NCI-H226 (cell line): ENCODE data around the gene AP3B1.
A peak's percentile ranks its signal among the peaks of the same experiment; 100 is the strongest.
"Not testable (repeated sequence)": the region's sequence is repeated elsewhere in the genome, so short reads cannot be mapped to it uniquely, and the experiment has no call there.

Experiments
- DNase-seq: peaks from one replicate; pipeline ENCODE4 v3.0.0-alpha.2; 2015

Gene AP3B1

GRCh38 chr5:78237911-78238310 is 56.6 kb downstream of the AP3B1 start:
- DNase-seq = no peak

GRCh38 chr5:78236046-78236445 is 58.5 kb downstream of the AP3B1 start:
- DNase-seq = no peak

DNA sequence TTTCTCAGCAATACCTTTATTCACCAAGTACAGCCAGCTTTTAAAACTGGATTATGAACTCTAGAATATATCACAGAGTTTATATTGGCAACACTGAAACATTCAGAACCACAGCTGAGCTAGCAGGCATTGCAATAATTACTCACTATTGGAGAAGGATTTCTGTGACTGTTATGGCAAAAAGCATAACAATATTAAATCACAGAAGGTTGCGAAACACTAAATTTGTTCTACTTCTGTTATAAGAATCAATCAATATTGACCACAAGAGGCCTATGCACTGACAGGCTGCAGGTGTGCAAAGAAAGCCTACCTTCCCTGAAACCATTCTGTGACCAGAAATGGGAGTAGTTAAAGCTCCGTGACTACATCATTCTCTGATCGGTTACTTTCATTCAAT is 59.2 kb downstream of the AP3B1 start:
- no peak for DNase-seq

- DNase-seq = no peak
Measured at GRCh38 chr5:78234804-78235203, 59.7 kb downstream of the AP3B1 start.

DNA sequence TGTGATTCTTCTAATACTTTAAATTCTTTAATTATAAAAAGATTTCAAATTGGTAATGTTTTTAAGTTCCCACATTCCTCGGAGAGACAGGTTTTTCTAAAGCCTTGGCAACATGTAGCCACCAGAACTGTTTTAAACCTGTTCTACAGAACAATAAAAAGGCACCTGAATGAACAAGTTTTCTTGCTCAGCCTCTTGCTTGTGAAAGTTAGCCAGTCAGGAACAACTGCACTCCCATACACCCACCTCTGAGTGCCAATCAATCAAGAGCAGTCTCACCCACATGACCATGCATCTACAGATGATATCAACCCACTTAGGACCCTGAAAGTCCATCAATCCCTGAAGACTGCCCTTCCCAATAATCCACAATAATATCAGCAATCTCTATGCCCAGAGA is 62.3 kb downstream of the AP3B1 start:
- DNase-seq = no peak

DNA sequence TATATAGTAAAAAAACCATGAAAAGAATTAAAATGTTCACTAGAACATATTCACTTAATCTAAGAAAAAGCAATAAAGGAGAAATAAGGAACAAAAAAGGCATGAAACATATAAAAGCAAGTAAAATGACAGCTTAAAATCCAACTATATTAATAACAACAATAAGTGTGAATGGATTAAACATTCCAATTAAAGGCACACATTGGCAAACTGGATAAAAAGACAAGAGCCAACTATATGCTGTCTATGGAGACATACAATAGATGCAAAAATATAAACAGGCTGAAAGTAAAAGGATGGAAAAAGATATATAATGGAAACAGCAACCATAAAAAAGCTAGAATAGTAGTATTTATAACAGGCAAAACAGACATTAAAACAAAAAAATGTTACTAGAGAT is 70.1 kb downstream of the AP3B1 start:
- no peak for DNase-seq

DNA sequence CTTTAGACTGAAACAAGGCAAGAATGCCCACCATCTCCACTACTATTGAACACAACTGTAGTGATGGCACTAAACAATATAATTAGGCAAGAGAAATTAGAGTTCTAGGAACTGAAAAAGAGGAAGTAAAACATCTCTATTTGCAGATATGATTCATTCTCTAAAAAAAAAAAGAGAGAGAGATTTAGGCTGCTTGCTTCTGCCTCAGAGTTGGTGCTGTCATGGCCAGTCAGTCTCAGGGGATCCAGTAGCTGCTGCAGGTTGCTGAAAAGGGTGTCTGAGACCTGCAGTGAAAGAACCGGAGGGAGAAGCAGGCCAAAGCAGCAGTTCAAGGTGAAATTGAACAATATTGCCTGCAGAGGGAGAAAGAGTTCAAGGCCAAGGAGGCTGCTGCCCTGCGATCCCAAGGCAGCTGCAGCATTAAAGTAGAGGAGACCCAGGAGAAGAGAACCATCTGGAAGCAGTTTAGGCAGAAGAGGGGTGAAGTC is 72.5 kb downstream of the AP3B1 start:
- no peak for DNase-seq

DNA sequence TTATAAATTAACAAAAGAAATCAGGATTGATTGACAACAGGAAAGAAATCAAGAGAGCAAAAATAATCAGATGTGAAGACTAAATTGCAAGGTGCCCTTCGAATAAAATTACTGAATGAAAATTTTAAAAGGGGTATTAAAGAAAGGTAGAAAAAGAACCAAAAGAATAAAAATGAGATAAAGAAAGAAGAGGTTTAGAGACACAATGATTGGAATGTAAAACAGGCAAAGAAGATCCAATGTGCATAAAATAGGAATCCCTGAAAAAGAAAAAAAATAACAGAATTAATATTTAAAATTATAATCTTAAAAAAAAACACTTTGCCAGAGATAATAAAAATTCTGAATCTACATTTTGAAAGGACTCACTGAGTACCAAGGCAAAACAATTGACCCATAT is 73.0 kb downstream of the AP3B1 start:
- DNase-seq = no peak

GRCh38 chr5:78215972-78216371 is 78.5 kb downstream of the AP3B1 start:
- no peak for DNase-seq

DNA sequence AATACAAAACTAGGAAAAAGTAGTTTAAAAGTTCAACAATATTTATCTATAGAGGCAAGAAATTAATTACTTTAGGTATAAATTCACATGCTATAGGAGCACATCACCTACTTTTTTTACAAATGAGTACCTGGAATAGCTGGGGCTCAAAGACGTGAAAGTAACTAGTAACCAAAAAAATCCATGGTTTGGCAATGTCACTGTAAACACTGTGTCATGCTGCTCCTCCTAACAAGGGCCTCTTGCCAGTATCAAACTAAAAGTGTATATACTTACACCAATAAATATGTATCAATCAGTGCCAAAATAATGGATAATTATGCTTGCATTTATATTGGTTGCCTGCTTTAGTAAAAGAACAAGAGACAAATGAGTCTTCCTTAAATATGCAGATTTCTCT is 78.9 kb downstream of the AP3B1 start:
- no peak for DNase-seq

DNA sequence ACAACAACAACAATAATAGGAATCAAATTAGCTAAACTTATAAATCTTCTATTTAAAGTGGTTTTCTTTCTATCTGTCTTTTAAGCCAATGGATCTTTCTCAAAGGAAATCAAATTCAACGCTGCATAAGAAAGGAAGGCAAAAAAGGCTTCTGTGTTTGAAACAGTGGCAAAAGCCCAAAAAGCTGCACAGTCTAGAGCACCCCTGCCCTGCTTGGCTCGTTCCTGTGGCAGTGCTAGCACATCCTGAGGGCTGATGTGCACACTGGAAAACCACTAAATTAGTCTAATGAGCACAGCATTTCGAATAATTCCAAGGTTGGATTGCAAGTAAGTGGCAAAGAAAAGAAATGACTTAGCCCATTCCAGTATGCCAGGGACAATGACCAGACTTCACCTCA is 80.7 kb downstream of the AP3B1 start:
- DNase-seq = no peak

DNA sequence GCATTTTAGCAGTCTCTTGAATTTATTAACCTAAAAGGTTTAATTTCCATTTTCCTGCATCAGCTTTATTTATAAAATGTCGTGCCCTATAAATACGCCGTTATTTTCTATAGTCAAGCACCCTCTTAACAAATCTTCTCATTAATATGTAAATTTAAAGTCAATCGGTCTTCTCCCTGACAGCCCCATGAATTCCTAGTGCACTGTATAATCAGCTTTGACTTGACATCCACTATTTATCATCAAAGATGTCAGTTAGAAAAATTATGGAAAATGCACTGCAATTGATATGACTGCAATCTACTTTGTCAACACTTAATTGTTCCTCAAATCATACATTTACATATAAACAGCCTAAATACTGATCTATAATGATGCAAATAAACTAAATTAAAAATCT is 83.4 kb downstream of the AP3B1 start:
- no peak for DNase-seq

DNA sequence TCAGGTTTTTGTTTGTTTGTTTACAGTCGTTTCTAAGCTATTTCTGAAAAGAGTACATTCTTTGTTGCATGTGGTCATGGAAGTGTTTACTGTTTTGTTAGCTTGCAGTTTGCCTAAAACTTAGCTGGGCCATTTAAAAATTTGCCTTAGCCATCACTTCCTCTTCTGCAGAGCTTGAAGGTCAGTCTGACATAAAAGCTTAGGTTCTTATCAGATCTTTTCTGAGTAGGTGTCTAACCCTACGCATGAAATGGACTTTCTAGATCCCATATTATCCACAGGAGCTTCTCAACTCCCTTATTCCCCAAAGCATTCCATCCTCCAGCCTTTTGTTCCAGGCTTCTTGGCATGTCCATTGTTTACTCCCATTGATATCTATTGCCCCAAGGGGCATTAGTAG is 90.3 kb downstream of the AP3B1 start:
- no peak for DNase-seq

DNA sequence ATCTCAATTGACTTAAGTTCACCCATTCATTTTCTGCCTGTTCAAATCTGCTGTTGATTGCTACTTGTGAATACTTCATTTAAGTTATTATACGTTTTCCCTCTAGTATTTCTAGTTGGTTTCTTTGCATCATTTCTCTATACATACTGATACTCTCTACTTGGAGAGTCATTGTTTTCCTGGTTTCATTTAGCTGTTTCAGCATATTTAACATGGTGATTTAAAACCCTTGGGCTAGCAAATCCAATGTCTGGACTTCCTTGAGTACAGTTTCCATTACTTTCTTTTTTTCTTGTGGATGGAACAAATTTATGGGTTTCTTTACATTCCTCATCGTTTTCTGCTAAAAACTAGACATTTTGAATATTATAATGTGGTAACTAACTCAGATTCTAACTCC is 90.7 kb downstream of the AP3B1 start:
- DNase-seq = no peak

DNA sequence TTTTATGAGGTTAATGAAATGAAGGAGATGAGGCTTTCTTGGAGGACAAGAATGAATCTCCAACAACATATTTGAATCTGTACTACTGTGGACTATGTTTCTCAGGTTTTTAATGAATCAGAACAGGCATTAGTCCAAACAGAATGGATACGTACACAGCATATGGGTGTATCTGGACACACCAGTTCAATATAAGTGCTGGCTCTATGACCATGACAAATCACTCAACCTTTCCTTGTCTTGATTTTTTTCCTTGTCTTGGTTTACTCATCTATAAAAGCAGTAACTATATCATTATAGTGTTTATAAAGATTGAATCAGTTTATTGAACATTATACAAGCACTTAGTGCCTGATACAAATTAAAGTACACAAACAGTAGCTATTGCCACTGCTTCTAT is 104.1 kb downstream of the AP3B1 start:
- no peak for DNase-seq

GRCh38 chr5:78188681-78189080 is 105.8 kb downstream of the AP3B1 start:
- DNase-seq = not testable (repeated sequence)

DNA sequence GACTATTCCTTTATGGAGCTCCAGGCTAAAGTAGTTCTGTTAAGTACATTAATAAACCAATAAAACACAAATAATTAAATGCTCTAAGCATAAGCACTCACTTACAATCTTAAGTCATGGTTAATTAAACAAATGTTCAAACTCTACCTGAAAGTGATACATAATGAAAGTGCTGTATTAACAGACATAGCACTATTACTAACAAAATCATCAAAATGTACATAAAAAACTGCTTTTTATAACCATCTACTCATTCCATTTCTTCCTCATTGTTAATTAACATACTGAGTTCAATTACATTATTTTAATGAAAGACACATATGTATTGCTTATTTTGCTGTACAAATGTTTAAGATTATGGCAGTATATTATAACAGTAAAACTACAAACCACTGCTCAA is 107.3 kb downstream of the AP3B1 start:
- no peak for DNase-seq

DNA sequence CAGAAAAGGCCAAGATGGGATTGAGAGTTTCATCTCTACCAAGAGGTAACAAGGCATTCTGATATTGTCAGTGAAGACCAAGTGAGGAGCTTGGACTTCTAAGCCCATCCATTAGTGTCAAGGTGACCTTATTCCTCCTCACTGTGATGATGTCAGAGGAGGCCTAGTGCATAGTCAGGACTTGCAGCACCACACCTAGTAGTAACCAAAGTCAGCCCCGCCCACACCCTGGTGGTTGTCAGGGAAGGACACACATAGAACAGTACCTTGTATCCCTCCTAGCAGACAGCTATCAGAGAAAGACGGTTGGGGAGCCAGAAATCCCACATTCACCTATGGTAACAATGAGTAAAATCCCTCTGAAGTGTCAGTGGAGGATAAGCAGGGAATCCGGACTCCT is 111.7 kb downstream of the AP3B1 start:
- DNase-seq = no peak

DNA sequence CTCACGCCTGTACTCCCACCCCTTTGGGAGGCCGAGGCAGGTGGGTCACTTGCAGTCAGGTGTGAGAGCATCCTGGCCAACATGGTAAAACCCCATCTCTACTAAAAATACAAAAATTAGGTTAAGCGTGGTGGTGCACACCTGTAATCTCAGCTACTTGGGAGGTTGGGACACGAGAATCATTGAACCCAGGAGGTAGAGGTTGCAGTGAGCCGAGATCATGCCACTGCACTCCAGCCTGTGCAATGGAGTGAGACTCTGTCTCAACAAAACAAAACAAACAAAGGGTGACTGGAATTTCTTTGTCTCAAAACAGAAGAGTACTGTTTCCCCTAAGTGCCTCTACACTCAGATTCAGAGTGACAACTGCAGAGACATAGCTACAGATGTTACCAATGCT is 116.1 kb downstream of the AP3B1 start:
- DNase-seq = no peak

DNA sequence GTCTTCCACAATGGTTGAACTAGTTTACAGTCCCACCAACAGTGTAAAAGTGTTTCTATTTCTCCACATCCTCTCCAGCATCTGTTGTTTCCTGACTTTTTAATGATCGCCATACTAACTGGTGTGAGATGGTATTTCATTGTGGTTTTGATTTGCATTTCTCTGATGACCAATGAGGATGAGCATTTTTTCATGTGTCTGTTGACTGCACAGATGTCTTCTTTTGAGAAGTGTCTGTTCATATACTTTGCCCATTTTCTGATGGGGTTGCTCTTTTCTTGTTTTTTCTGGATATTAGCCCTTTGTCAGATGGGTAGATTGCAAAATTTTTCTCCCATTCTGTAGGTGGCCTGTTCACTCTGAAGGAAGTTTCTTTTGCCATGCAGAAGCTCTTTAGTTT is 124.2 kb downstream of the AP3B1 start:
- DNase-seq = not testable (repeated sequence)

DNA sequence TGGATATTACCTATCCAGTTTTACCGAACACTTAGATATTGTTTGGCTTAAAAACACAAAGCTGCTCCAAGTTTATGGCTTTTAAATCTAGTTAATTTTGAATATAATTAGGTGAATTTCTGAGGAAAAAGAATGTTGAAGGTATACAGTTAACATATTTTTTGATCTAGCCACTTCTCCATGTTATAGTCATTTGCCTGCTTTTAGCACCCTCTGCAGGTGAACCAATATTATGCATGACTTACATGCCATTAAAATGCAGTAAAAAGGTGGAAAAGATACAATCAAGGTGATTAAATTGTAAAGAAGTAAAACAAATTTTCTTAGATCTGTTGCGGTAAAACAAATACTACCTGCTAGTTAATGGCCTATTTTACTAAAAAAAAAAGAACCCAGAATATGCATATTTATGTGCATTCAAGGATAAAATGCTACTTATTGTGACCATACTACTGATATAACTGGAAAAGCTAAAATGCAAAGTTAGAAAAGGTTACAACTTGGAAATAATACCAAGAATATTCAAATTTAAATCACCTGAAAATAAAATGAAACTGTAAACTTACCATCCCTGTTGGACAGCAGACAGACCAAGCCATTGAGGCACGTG is 132.1 kb downstream of the AP3B1 start:
- DNase-seq = peak; percentile 3

DNA sequence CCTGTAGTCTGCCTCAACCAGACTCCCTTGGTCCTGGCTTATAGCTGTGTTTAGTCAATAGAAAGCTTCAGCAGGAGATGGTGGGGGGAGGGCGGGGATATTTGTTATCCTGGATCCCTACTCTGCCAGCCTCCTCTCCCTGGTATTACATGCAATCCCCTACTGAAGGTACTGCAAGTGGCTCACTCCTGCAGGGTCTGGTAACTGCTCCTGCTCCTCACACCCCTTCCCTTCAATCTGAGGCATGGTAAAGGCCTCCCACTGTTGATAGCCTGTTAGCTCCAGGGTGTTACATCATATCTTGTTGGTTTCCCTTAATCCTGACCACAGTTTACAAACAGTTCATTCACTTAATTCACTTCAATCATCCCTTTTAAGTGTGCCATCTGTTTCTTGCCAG is 137.5 kb downstream of the AP3B1 start:
- no peak for DNase-seq

DNA sequence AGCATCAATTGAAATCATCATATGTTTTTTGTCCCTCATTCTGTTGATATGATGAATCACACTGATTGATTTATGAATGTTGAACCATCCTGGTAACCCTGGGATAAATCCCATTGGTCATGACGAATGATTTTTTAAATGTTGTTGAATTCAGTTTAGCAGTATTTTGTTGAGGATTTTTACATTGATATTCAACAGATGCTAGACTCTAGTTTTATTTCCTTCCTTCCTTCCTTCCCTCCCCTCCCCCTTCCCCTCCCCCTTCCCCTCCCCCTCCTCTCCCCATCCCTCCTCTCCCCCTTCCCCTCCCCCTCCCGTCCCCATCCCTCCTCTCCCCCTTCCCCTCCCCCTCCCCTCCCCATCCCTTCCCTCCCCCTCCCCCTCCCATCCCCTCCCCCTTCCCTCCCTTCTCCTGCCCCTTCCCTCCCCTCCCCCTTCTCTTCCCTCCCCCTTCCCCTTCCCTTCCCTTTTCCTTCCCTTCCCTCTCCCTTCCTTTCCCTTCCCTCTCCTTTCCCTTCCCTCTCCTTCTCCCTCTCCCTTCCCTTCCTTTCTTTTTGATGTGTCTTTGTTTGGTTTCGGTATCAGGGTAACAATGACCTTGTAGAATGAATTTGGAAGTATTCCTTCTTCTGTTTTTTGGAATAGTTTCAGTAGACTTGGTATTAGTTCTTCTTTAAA is 142.8 kb downstream of the AP3B1 start:
- no peak for DNase-seq

DNA sequence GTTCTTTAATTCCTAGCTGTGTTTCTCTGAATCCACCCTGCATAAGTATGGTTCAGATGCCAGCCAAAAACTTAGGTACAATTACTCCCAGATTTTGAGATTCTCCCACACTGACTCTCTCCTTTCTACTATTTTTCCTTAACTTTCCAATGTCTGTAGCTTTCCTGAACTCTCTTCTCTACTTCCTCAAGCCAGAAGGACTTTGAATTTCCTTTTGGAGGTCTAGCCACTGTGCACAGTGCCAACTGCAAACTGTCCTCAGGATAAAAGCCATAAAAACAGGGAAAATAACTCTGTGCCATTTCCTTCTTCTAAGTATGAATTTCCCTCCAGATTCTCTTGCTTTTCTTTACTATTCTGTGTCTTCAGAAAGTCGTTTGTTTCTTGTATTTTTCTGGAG is 157.2 kb downstream of the AP3B1 start:
- no peak for DNase-seq

DNA sequence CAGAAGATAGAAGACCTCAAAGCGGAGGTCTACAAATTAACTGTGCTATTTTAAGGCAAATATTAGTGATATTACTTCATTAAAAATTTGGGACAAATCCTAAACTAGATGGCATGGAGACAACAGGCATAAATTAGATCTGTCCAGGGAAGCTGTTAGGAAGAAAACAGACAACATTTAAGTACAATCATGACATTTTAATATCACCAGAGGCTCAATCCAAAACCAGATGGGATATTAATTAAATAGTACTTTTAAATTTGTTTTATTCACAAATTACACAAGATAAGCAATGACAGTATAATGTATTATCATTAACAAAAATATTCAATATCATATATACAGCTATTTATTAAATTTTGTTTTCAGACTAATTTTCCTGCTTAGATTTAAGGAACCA is 161.1 kb downstream of the AP3B1 start:
- no peak for DNase-seq
